Upper lobe of left lung (tissue), 4 donors: Measurements from ENCODE around the gene RNF166.

ENCODE experiments used
- EP300 ChIP-seq, 4 donors: sonication (generic); formaldehyde crosslinking; IDR thresholded peaks; one replicate each; pipeline ENCODE4 v1.5.1; 2017; ENCODE audit warnings: antibody characterized with exemption in 4 of 4, control low read depth in 2 of 4
- POLR2A ChIP-seq, 4 donors: fragments of 450-650 bp; IDR thresholded peaks; one replicate each; pipeline ENCODE4 v1.5.1; 2016 to 2017; ENCODE audit warnings: antibody characterized with exemption in 4 of 4, mild to moderate bottlenecking in 2 of 4
- POLR2AphosphoS5 ChIP-seq, 2 donors: sonication (generic); formaldehyde crosslinking; IDR thresholded peaks; one replicate each; pipeline ENCODE4 v1.5.1; 2017; ENCODE audit warnings: antibody characterized with exemption in 2 of 2
- TF ChIP-seq, protein P1 (sequence below), 6 experiments: fragments of 450-650 bp in 4 of 6; fragments of 200-600 bp in 2 of 6; sonication (generic) in 2 of 6; IDR thresholded peaks; one replicate each; pipeline ENCODE4 v1.5.1; 2016 to 2019; ENCODE audit warnings: antibody characterized with exemption in 6 of 6

DNA sequence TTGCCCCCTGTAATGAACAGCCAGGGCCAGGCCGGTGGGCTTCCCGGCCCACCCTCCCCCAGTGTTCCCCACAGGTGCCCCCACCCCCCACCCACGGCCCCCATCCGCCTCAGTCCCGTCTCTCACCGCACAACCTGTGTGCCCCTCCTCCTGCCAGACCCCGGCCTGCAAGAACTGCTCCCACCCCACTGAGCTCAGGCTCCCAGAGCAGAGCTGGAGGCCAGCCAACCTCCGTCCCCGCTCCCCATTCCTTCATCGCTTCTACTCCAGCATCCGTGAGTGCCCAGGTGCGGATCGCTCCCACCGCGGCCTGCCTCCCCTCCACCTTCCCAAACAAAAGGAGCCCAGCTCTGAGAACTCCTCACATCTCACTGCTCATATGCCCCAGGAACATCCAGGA is 47.5 kb downstream of the RNF166 start:
- no peak for TF ChIP-seq POLR2AphosphoS5 (IDR thresholded peaks at IDR 0.05)
- TF ChIP-seq POLR2A (IDR thresholded peaks at IDR 0.05): no peak
- TF ChIP-seq EP300 (IDR thresholded peaks at IDR 0.05): no peak
- TF ChIP-seq, protein P1, sequence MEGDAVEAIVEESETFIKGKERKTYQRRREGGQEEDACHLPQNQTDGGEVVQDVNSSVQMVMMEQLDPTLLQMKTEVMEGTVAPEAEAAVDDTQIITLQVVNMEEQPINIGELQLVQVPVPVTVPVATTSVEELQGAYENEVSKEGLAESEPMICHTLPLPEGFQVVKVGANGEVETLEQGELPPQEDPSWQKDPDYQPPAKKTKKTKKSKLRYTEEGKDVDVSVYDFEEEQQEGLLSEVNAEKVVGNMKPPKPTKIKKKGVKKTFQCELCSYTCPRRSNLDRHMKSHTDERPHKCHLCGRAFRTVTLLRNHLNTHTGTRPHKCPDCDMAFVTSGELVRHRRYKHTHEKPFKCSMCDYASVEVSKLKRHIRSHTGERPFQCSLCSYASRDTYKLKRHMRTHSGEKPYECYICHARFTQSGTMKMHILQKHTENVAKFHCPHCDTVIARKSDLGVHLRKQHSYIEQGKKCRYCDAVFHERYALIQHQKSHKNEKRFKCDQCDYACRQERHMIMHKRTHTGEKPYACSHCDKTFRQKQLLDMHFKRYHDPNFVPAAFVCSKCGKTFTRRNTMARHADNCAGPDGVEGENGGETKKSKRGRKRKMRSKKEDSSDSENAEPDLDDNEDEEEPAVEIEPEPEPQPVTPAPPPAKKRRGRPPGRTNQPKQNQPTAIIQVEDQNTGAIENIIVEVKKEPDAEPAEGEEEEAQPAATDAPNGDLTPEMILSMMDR (IDR thresholded peaks at IDR 0.05): no peak
